Thymus (tissue), 11 donors: Measurements from ENCODE around the gene FARSB. TPM values are rescaled to one million over a fixed set of nuclear protein-coding genes. Genes with fewer than 3 reads are reported as not detected.
A peak's percentile ranks its signal among the peaks of the same experiment; 100 is the strongest.

Source experiments
- DNase-seq, 9 donors: peaks; one replicate each; pipeline ENCODE4 v3.0.0-alpha.2; 2013; ENCODE audit warnings: low spot score in 9 of 9, low read depth in 6 of 9, missing footprints in 1 of 9
- H3K27ac ChIP-seq, 2 donors: one replicate each; pipeline ENCODE4 v1.5.1; 2013; ENCODE audit warnings: control low read depth in 1 of 2, low read depth in 1 of 2, low read length in 1 of 2, mild to moderate bottlenecking in 1 of 2, moderate library complexity in 1 of 2
- H3K27me3 ChIP-seq, 2 donors: one replicate each; pipeline ENCODE4 v1.5.1; 2013; ENCODE audit warnings: low read length in 1 of 2; ENCODE audit not compliant: control insufficient read depth in 2 of 2, insufficient read depth in 1 of 2
- H3K36me3 ChIP-seq, 2 donors: one replicate each; pipeline ENCODE4 v1.5.1; 2013; ENCODE audit warnings: low read length in 1 of 2, mild to moderate bottlenecking in 1 of 2, moderate library complexity in 1 of 2; ENCODE audit not compliant: control insufficient read depth in 2 of 2, insufficient read depth in 2 of 2
- H3K4me1 ChIP-seq, 2 donors: one replicate each; pipeline ENCODE4 v1.5.1; 2013; ENCODE audit warnings: low read length in 2 of 2; ENCODE audit not compliant: control insufficient read depth in 2 of 2, insufficient read depth in 2 of 2
- H3K4me3 ChIP-seq, 2 donors: one replicate each; pipeline ENCODE4 v1.5.1; 2013; ENCODE audit warnings: low read length in 2 of 2, control low read depth in 1 of 2, mild to moderate bottlenecking in 1 of 2
- H3K9me3 ChIP-seq, 2 donors: one replicate each; pipeline ENCODE4 v1.5.1; 2013; ENCODE audit warnings: low read length in 1 of 2, mild to moderate bottlenecking in 1 of 2; ENCODE audit not compliant: control insufficient read depth in 2 of 2, insufficient read depth in 1 of 2
- WGBS: extraction: QIAGEN DNeasy Blood & Tissue Kit; methylation state at CpG from one replicate; pipeline ENCODE4 v1.1.7; 2013; 5-methylcytosine and 5-hydroxymethylcytosine counted together
- polyA plus RNA-seq: library from polyadenylated mRNA; stranded (reverse); fragments of 200-250 nt; gene quantifications from one replicate; pipeline ENCODE4 v1.2.3, GENCODE V29; 2013
- total RNA-seq: library from RNA; stranded (reverse); fragments of 120-200 nt; gene quantifications from one replicate; pipeline ENCODE4 v1.2.4, GENCODE V29; 2013
- donor health status: healthy.

FARSB gene
- total and polyA plus RNA-seq, 2 donors: 13.5 to 15.9 TPM

- H3K4me1 ChIP-seq: peaks cover 0 to 4% of the 10 kb centered on the region in 2 donors
- H3K36me3 ChIP-seq: peaks cover 3 to 5% of the 10 kb centered on the region in 2 donors
- 83% methylated on average over 3 of the region's 3 CpGs for WGBS
- H3K27ac ChIP-seq: no peak overlapping the region
- no peak overlapping the region for H3K4me3 ChIP-seq
- no peaks in the 10 kb centered on the region for H3K27me3 ChIP-seq
- no peaks in the 10 kb centered on the region for H3K9me3 ChIP-seq
- no peak for DNase-seq
Observed at GRCh38 chr2:222577341-222577740, 78.6 kb downstream of the FARSB start.

GRCh38 chr2:222576171-222577081, 79.5 kb downstream of the FARSB start:
- Histone ChIP-seq H3K4me3 (no peak overlapping the region), H3K36me3 (peaks cover 7 to 14% of the 10 kb centered on the region in 2 donors), H3K27ac (no peak overlapping the region), H3K27me3 (no peaks in the 10 kb centered on the region), H3K4me1 (peaks cover 0 to 4% of the 10 kb centered on the region in 2 donors), H3K9me3 (no peaks in the 10 kb centered on the region)
- DNase-seq: no peak
- 97% methylated on average over 7 of the region's 7 CpGs for WGBS

GRCh38 chr2:222575618-222576017, 80.3 kb downstream of the FARSB start:
- H3K4me3 ChIP-seq: no peak overlapping the region

GRCh38 chr2:222572751-222573174, 83.1 kb downstream of the FARSB start:
- DNase-seq: no peak
- Histone ChIP-seq H3K27ac (peak overlapping the region in 1 of 2 donors; percentile 62), H3K27me3 (no peaks in the 10 kb centered on the region), H3K9me3 (no peaks in the 10 kb centered on the region), H3K4me1 (peaks cover 0 to 4% of the 10 kb centered on the region in 2 donors), H3K36me3 (peaks cover 9 to 21% of the 10 kb centered on the region in 2 donors), H3K4me3 (no peak overlapping the region)
- WGBS: 95% methylated on average over 1 of the region's 1 CpG

More at GRCh38 chr2:222575618-222576017, 80.3 kb downstream of the FARSB start:
- H3K27me3 ChIP-seq: no peaks in the 10 kb centered on the region
- no peaks in the 10 kb centered on the region for H3K9me3 ChIP-seq
- 95% methylated on average over 2 of the region's 2 CpGs for WGBS
- no peak for DNase-seq
- peaks cover 9 to 15% of the 10 kb centered on the region in 2 donors for H3K36me3 ChIP-seq
- H3K27ac ChIP-seq: no peak overlapping the region
- peaks cover 0 to 4% of the 10 kb centered on the region in 2 donors for H3K4me1 ChIP-seq

- H3K27ac ChIP-seq: peak overlapping the region in 1 of 2 donors; percentile 62
- H3K9me3 ChIP-seq: no peaks in the 10 kb centered on the region
- WGBS: 90% methylated on average over 6 of the region's 6 CpGs
- DNase-seq: peak in 2 of 9 donors; percentile 18 to 27
- H3K4me3 ChIP-seq: no peak overlapping the region
- H3K4me1 ChIP-seq: peaks cover 0 to 4% of the 10 kb centered on the region in 2 donors
- peaks cover 9 to 21% of the 10 kb centered on the region in 2 donors for H3K36me3 ChIP-seq
- H3K27me3 ChIP-seq: no peaks in the 10 kb centered on the region
Observed at GRCh38 chr2:222572264-222572721, 83.6 kb downstream of the FARSB start.

- H3K36me3 ChIP-seq: peaks cover 10 to 22% of the 10 kb centered on the region in 2 donors
- whole genome bisulfite sequencing: 98% methylated on average over 1 of the region's 1 CpG
- H3K9me3 ChIP-seq: no peaks in the 10 kb centered on the region
- no peak for DNase-seq
- peaks cover 0 to 4% of the 10 kb centered on the region in 2 donors for H3K4me1 ChIP-seq
- no peak overlapping the region for H3K27ac ChIP-seq
- no peaks in the 10 kb centered on the region for H3K27me3 ChIP-seq
- H3K4me3 ChIP-seq: no peak overlapping the region
Observed at GRCh38 chr2:222569826-222570225, 86.1 kb downstream of the FARSB start.

- no peak overlapping the region for H3K4me3 ChIP-seq
- DNase-seq: peak in 1 of 9 donors; percentile 15
- no peaks in the 10 kb centered on the region for H3K9me3 ChIP-seq
- H3K27me3 ChIP-seq: no peaks in the 10 kb centered on the region
- no peak overlapping the region for H3K27ac ChIP-seq
- peaks cover 10 to 24% of the 10 kb centered on the region in 2 donors for H3K36me3 ChIP-seq
- peaks cover 0 to 4% of the 10 kb centered on the region in 2 donors for H3K4me1 ChIP-seq
- WGBS: 90% methylated on average over 4 of the region's 4 CpGs
Observed at GRCh38 chr2:222568865-222569264, 87.0 kb downstream of the FARSB start.

GRCh38 chr2:222566229-222566628, 89.7 kb downstream of the FARSB start:
- H3K4me3 ChIP-seq: no peak overlapping the region
- no peaks in the 10 kb centered on the region for H3K9me3 ChIP-seq
- peaks cover 4 to 11% of the 10 kb centered on the region in 2 donors for H3K36me3 ChIP-seq
- no peak for DNase-seq
- H3K27ac ChIP-seq: no peak overlapping the region
- 98% methylated on average over 6 of the region's 6 CpGs for WGBS
- H3K4me1 ChIP-seq: no peaks in the 10 kb centered on the region
- no peaks in the 10 kb centered on the region for H3K27me3 ChIP-seq

GRCh38 chr2:222563936-222564335, 92.0 kb downstream of the FARSB start:
- WGBS: 96% methylated on average over 6 of the region's 6 CpGs
- no peaks in the 10 kb centered on the region for H3K27me3 ChIP-seq
- no peak overlapping the region for H3K27ac ChIP-seq
- no peak for DNase-seq
- H3K4me1 ChIP-seq: no peaks in the 10 kb centered on the region
- H3K36me3 ChIP-seq: peaks cover 4% of the 10 kb centered on the region in 2 donors
- no peaks in the 10 kb centered on the region for H3K9me3 ChIP-seq
- H3K4me3 ChIP-seq: no peak overlapping the region
